Natural killer cell (primary cell): ENCODE results near the gene TBC1D7. TPM values are rescaled to one million over a fixed set of nuclear protein-coding genes. Genes with fewer than 3 reads are reported as not detected.

Experiments
- ATAC-seq, 3 donors: fragments of 150-1000 bp in 2 of 3; fragments of 200-7000 bp in 1 of 3; cut with Tn5 transposase; 1 replicate in 1 of 3; 2 replicates in 2 of 3; pipeline ENCODE4 v1.10.0; 2021; ENCODE audit warnings: mild to moderate bottlenecking in 2 of 3, moderate library complexity in 2 of 3
- DNase-seq, 2 donors: peaks; one replicate each; pipeline versions ENCODE4 v3.0.0 to v3.0.0-alpha.2; 2013 to 2021; ENCODE audit warnings: mixed read lengths in 1 of 2
- H3K27ac ChIP-seq: one replicate; pipeline ENCODE4 v1.5.1; 2013; ENCODE audit warnings: mild to moderate bottlenecking, low read length
- H3K27me3 ChIP-seq: one replicate; pipeline ENCODE4 v1.6.1; 2013; ENCODE audit warnings: low read length; ENCODE audit not compliant: control insufficient read depth, insufficient read depth
- H3K36me3 ChIP-seq: one replicate; pipeline ENCODE4 v1.6.1; 2013; ENCODE audit warnings: low read length; ENCODE audit not compliant: control insufficient read depth, insufficient read depth
- H3K4me1 ChIP-seq: one replicate; pipeline ENCODE4 v1.6.1; 2013; ENCODE audit warnings: low read length; ENCODE audit not compliant: control insufficient read depth, insufficient read depth
- H3K4me3 ChIP-seq: one replicate; pipeline ENCODE4 v1.5.1; 2013; ENCODE audit warnings: low read length
- H3K9me3 ChIP-seq: one replicate; pipeline ENCODE4 v1.6.1; 2013; ENCODE audit warnings: low read length; ENCODE audit not compliant: control insufficient read depth, insufficient read depth
- H3K27ac Mint-ChIP-seq, 2 donors: one replicate each; pipeline ENCODE4 v1.8.0; 2022; ENCODE audit warnings: mild to moderate bottlenecking in 2 of 2, mixed read lengths in 2 of 2, moderate library complexity in 1 of 2
- H3K27me3 Mint-ChIP-seq, 2 donors: one replicate each; pipeline ENCODE4 v1.8.0; 2022; ENCODE audit warnings: low read depth in 2 of 2, mixed read lengths in 2 of 2
- H3K36me3 Mint-ChIP-seq: one replicate; pipeline ENCODE4 v1.8.0; 2022; ENCODE audit warnings: mixed read lengths
- H3K4me1 Mint-ChIP-seq, 2 donors: one replicate each; pipeline ENCODE4 v1.8.0; 2022; ENCODE audit warnings: mixed read lengths in 2 of 2
- H3K4me3 Mint-ChIP-seq: one replicate; pipeline ENCODE4 v1.8.0; 2022; ENCODE audit warnings: mild to moderate bottlenecking, moderate library complexity, mixed read lengths
- H3K9me3 Mint-ChIP-seq, 2 donors: one replicate each; pipeline ENCODE4 v1.8.0; 2022; ENCODE audit warnings: mixed read lengths in 2 of 2
- CTCF ChIP-seq: fragments of 200-600 bp; IDR thresholded peaks from one replicate; pipeline ENCODE4 v1.8.0; 2022; ENCODE audit warnings: antibody characterized with exemption
- WGBS: methylation state at CpG from one replicate; pipeline ENCODE4 v1.1.7; 2013; ENCODE audit warnings: missing lambda C conversion rate; ENCODE audit not compliant: insufficient coverage; 5-methylcytosine and 5-hydroxymethylcytosine counted together
- intact Hi-C: fragments of 100-400 bp; cut with micrococcal nuclease; formaldehyde crosslinking; loops from one replicate; pipeline ENCODE4 v1.14.2; 2022
- total RNA-seq, 4 donors: library from RNA; stranded (reverse); fragments of 120-200 nt in 1 of 4; gene quantifications; one replicate each; pipeline versions ENCODE4 v1.2.3 to v1.2.4, GENCODE V29; 2013 to 2022

The TBC1D7 gene
- total RNA-seq, 3 donors from 2014 or later (not counting 1 experiment from before 2014, with no cell fraction given), result 20.1 to 29.7 (median 24.3) TPM

GRCh38 chr6:13296536-13296997, 31.8 kb downstream of the TBC1D7 start:
- H3K36me3 Mint-ChIP-seq, result peaks cover 19% of the 10 kb centered on the region
- Histone ChIP-seq H3K27me3 (no peaks in the 10 kb centered on the region), H3K27ac (no peak overlapping the region), H3K4me1 (no peaks in the 10 kb centered on the region), H3K4me3 (no peak overlapping the region), H3K9me3 (no peaks in the 10 kb centered on the region), H3K36me3 (peaks cover 54% of the 10 kb centered on the region)
- 85% methylated on average over 9 of the region's 9 CpGs for WGBS
- H3K27ac Mint-ChIP-seq, result no peak overlapping the region
- no peaks in the 10 kb centered on the region for H3K9me3 Mint-ChIP-seq
- H3K4me3 Mint-ChIP-seq, result no peak overlapping the region
- peaks cover 5 to 8% of the 10 kb centered on the region in 2 donors for H3K4me1 Mint-ChIP-seq
- H3K27me3 Mint-ChIP-seq, result no peaks in the 10 kb centered on the region
- ATAC-seq (no peak), DNase-seq (no peak)
- intact Hi-C loops, result no loop called here
- TF ChIP-seq CTCF, result no peak

GRCh38 chr6:13295576-13295975, 32.8 kb downstream of the TBC1D7 start:
- Mint-ChIP-seq H3K27me3 (no peaks in the 10 kb centered on the region), H3K27ac (no peak overlapping the region), H3K4me1 (peaks cover 5 to 8% of the 10 kb centered on the region in 2 donors), H3K36me3 (peaks cover 15% of the 10 kb centered on the region), H3K4me3 (no peak overlapping the region), H3K9me3 (no peaks in the 10 kb centered on the region)
- intact Hi-C loops, result no loop called here
- no peaks in the 10 kb centered on the region for H3K4me1 ChIP-seq
- no peak overlapping the region for H3K27ac ChIP-seq
- DNase-seq (no peak), ATAC-seq (no peak)
- no peaks in the 10 kb centered on the region for H3K9me3 ChIP-seq
- WGBS, result 90% methylated on average over 11 of the region's 11 CpGs
- no peak overlapping the region for H3K4me3 ChIP-seq
- no peak for TF ChIP-seq CTCF
- H3K27me3 ChIP-seq, result no peaks in the 10 kb centered on the region
- H3K36me3 ChIP-seq, result peaks cover 49% of the 10 kb centered on the region

GRCh38 chr6:13294499-13295069, 33.8 kb downstream of the TBC1D7 start:
- H3K4me1 Mint-ChIP-seq, result peaks cover 5 to 8% of the 10 kb centered on the region in 2 donors
- TF ChIP-seq CTCF, result no peak
- no peaks in the 10 kb centered on the region for H3K27me3 ChIP-seq
- no peaks in the 10 kb centered on the region for H3K9me3 Mint-ChIP-seq
- no peaks in the 10 kb centered on the region for H3K27me3 Mint-ChIP-seq
- peak overlapping the region in 1 of 2 donors; percentile 21 for H3K27ac Mint-ChIP-seq
- H3K36me3 Mint-ChIP-seq, result peaks cover 15% of the 10 kb centered on the region
- intact Hi-C loops, result no loop called here
- H3K36me3 ChIP-seq, result peaks cover 39% of the 10 kb centered on the region
- no peaks in the 10 kb centered on the region for H3K9me3 ChIP-seq
- ATAC-seq (peak in 1 of 3 donors; percentile 35), DNase-seq (no peak)
- no peak overlapping the region for H3K4me3 ChIP-seq
- WGBS, result 68% methylated on average over 13 of the region's 13 CpGs
- no peak overlapping the region for H3K4me3 Mint-ChIP-seq
- no peak overlapping the region for H3K27ac ChIP-seq
- no peaks in the 10 kb centered on the region for H3K4me1 ChIP-seq

GRCh38 chr6:13292774-13293173, 35.6 kb downstream of the TBC1D7 start:
- peaks cover 15% of the 10 kb centered on the region for H3K36me3 Mint-ChIP-seq
- H3K36me3 ChIP-seq, result peaks cover 29% of the 10 kb centered on the region
- 95% methylated on average over 9 of the region's 9 CpGs for WGBS

More at GRCh38 chr6:13292774-13293173, 35.6 kb downstream of the TBC1D7 start:
- Histone ChIP-seq H3K4me1 (no peaks in the 10 kb centered on the region), H3K27me3 (no peaks in the 10 kb centered on the region), H3K9me3 (peaks cover under 1% of the 10 kb centered on the region), H3K4me3 (no peak overlapping the region), H3K27ac (no peak overlapping the region)
- H3K4me1 Mint-ChIP-seq, result peaks cover 5 to 8% of the 10 kb centered on the region in 2 donors
- intact Hi-C loops, result no loop called here
- DNase-seq (no peak), ATAC-seq (no peak)
- TF ChIP-seq CTCF, result no peak
- no peaks in the 10 kb centered on the region for H3K27me3 Mint-ChIP-seq
- H3K27ac Mint-ChIP-seq, result no peak overlapping the region
- H3K9me3 Mint-ChIP-seq, result no peaks in the 10 kb centered on the region
- H3K4me3 Mint-ChIP-seq, result no peak overlapping the region
